Lower leg skin (tissue), 3 donors: ENCODE results near the gene MGAT3.

Source experiments
- CTCF ChIP-seq, 3 donors: fragments of 450-650 bp; IDR thresholded peaks; one replicate each; pipeline ENCODE4 v1.5.1; 2016; ENCODE audit warnings: antibody characterized with exemption in 3 of 3, mild to moderate bottlenecking in 3 of 3, moderate library complexity in 2 of 3
- POLR2A ChIP-seq, 2 donors: fragments of 450-650 bp; IDR thresholded peaks; one replicate each; pipeline ENCODE4 v1.6.1; 2016 to 2017; ENCODE audit warnings: antibody characterized with exemption in 2 of 2, mild to moderate bottlenecking in 1 of 2, moderate library complexity in 1 of 2

DNA sequence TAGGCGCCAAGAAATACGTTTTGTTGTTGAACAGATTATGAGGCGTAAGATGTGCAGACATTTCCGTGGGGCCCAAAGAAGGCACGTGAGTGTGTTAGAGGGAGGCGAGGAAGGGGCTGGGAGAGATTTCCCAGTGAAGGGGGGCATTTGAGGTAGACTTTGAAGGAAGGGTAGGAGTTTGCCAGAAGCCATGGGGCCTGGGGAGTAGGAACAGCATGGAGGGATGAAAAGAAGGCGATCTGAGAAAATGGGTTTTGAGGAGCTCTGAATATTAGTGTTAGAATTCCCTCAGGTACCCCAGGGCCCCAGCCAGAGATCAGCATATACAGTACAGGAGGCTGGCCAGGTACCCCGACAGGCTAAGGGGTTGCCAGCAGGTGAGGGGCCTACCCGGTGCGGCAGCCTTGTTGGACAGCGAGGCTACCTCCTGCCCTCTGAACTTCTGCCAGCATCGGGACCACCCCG is 44.9 kb downstream of the MGAT3 start:
- TF ChIP-seq POLR2A (IDR thresholded peaks at IDR 0.05) (no peak), CTCF (IDR thresholded peaks at IDR 0.05) (no peak)
